Left ventricle myocardium superior (tissue), 1 donor: Measurements from ENCODE around the gene PELI3. TPM values are rescaled to one million over a fixed set of nuclear protein-coding genes. Genes with fewer than 3 reads are reported as not detected.
"Not testable (repeated sequence)": the region's sequence is repeated elsewhere in the genome, so short reads cannot be mapped to it uniquely, and the experiment has no call there.

Source experiments
- ATAC-seq: fragments of 200-7000 bp; cut with Tn5 transposase; one replicate; pipeline ENCODE4 v1.9.1; 2020; ENCODE audit warnings: mild to moderate bottlenecking, moderate library complexity
- DNase-seq: peaks from one replicate; pipeline ENCODE4 v3.0.0-alpha.2; 2020
- intact Hi-C: fragments of 100-400 bp; cut with micrococcal nuclease; formaldehyde crosslinking; loops from one replicate; pipeline ENCODE4 v1.11.0; 2022
- long read RNA-seq: library from polyadenylated mRNA; unstranded; transcript quantifications from one replicate; pipeline ENCODE4 v2.0.0, GENCODE V29; 2021
- total RNA-seq: library from RNA; stranded (reverse); fragmentation: NEBNext Ultra II Directional; extraction: Animal tissue kit (Norgen Biotek cat#: 25700); gene quantifications from one replicate; pipeline ENCODE4 v1.2.1, GENCODE V29; 2021
- donor health status: DM: no; HTN: yes; CAD: no; lungs with severe emphysema.

The PELI3 gene, protein sequence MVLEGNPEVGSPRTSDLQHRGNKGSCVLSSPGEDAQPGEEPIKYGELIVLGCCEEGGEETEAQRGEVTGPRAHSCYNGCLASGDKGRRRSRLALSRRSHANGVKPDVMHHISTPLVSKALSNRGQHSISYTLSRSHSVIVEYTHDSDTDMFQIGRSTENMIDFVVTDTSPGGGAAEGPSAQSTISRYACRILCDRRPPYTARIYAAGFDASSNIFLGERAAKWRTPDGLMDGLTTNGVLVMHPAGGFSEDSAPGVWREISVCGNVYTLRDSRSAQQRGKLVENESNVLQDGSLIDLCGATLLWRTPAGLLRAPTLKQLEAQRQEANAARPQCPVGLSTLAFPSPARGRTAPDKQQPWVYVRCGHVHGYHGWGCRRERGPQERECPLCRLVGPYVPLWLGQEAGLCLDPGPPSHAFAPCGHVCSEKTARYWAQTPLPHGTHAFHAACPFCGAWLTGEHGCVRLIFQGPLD
- total RNA-seq, result 10.9 TPM
- long read RNA-seq, transcript PELI3-202 (7 exons, 2,783 nt), result major isoform, 20 of 40 reads
- long read RNA-seq, transcript PELI3-201 (8 exons, 2,740 nt), result minor isoform, 5 of 40 reads
- long read RNA-seq, partial matches to known transcripts, result 11 of 40 reads
- long read RNA-seq, other reads (novel, unspliced or antisense), result 3 of 40 reads

DNA sequence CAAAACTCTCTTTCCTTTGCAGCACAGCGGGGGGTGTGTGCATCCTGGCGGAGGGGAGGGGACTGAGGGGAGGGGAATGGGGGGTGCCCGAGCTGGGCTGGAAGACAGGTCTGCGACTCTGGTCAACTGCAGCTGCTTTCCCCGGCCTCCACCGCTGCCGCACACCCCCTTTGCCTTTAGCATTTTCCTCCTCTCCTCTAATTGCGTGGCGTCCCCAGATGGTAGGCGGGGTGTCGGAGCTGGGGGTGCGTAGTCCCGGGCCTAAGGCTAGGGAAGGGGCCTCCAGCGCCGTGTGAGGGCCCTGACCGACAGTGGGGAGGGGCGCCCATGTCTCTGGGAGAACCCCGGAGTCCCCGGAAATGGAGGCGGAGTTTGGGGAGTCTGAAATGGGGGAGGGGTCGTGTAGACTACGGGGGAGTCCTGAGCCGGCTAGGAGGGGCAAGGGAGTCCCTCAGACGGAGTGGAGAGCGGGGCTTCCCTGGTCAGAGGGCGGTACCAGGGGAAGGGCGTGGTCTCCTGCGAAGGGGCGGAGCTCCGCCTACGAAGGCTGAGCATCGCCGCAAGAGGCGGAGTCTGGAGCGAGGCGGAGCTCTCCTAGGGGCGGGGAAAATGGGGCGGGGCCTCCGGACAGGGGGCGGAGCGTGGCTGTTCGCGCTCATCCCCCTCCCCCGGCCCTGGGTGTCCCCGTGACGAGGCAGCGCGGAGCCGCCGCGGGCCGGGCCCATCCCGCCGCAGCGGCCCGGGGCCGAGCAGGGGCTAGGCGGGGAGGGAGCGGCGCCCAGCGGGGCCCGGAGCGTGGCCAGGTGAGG, at the start of gene PELI3:
PELI3 (plus strand) TSS at position 681 of the 809 bp plus-strand sequence. CDS start 1,224 bp downstream, outside the sequence.
- ATAC-seq (peak; percentile 98), DNase-seq (peak; percentile 95)
- intact Hi-C loops, result no loop called here

DNA sequence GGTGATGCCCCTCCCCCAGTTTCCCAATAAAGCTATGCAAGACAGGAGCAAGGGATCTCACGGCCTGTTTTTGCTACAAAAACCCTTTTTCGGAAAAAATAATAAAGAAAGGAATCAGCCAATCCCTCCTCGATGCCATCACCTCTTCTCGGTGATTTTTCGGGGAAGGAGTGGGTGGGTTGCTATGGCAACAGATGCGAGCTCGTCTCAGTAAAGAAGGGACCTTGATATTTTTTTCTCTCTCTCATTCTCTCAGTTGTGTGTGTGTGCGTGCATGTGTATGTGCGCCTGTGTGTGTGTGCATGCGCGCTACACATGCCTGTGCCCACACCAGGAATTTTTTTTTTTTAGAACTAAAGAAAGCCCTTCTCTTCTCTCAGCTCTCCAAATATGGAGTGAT, 49.7 kb upstream of the PELI3 start:
- no peak for DNase-seq
- intact Hi-C loops, result loop anchor here (10.0 kb wide), 1 partner anchor 258 kb away; the partner anchor contains the start of gene RBM4B
- no peak for ATAC-seq

DNA sequence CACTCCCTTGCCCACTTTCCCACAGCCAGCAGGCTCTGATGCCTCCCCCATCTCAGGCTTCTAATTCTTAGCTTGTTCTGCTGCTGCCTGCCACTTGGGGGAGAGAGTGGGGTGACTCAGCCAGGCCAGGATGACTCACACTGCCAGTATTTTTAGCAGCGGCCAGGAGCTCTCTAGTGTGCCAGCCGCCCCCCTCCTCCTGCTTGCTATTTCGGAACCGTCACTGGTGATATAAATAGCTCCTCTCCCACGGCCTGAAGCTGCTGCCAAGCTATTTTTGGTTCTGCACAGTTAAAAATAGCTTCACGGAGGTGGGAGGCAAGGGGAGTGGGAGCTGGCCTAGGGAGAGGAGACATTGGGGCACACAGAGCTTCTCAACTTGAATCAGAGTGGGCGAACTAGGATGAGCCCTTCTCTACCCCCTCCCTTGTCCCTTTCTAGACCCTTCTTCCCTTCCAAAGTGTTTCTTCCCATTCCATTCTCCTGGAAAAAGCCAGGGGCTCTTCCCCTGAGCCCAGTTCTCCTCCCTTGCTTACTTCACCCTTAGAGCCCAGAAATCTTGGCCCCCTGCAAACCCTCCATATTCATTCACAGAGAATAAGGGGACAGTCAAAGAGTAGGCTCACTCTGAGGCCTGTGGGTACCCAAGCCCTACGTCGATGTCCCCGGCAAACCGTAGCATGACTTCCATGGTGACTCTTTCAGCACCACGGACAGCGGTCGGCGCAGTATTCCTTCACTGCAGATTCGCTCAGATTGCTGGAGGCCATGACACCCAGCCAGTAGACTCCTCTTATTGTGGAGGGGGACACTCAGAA, 48.3 kb upstream of the PELI3 start:
- DNase-seq (peak; percentile 85), ATAC-seq (peak; percentile 96)
- intact Hi-C loops, result loop anchor here (10.0 kb wide), 1 partner anchor 256 kb away; the partner anchor contains the start of gene RBM4B

DNA sequence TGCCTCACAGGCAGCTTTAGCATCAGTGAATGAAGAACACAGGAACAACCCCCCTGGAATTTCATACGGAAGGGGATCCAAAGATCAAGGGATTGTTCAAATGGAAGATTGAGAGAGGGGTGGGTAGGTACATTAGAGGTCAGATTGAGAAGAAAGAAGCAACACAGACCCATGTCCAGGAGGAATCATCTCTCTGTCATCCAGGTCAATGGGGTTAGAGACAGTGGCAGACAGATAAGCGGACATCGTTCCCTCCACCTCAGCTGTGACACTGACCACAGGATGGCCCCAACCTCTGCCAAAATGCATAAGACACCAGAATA, 47.8 kb upstream of the PELI3 start:
- DNase-seq, result no peak
- intact Hi-C loops, result loop anchor here (10.0 kb wide), 1 partner anchor 256 kb away; the partner anchor contains the start of gene RBM4B
- ATAC-seq, result no peak

DNA sequence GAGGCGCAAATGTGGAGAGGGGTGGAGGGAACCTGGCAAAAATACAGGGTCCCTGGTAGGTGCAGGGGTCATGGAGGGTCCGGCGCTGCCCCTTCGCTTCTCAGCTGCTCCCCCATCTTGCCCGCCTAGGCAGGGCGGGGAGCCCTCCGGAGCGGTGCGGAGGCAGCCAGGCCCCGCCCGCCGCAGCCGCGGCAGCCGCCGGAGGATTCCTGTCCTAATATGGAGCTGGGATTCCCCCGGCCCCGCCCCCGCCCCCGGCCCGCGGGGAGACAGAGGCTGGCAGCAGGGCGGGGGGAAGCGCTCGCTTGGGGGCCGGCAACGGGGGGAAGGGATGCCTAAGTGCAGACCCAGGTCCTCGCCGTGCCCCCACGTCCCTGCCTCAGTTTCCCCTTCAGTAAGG, 46.9 kb upstream of the PELI3 start:
- no peak for ATAC-seq
- DNase-seq, result no peak
- intact Hi-C loops, result loop anchor here (10.0 kb wide), 1 partner anchor 255 kb away; the partner anchor contains the start of gene RBM4B

DNA sequence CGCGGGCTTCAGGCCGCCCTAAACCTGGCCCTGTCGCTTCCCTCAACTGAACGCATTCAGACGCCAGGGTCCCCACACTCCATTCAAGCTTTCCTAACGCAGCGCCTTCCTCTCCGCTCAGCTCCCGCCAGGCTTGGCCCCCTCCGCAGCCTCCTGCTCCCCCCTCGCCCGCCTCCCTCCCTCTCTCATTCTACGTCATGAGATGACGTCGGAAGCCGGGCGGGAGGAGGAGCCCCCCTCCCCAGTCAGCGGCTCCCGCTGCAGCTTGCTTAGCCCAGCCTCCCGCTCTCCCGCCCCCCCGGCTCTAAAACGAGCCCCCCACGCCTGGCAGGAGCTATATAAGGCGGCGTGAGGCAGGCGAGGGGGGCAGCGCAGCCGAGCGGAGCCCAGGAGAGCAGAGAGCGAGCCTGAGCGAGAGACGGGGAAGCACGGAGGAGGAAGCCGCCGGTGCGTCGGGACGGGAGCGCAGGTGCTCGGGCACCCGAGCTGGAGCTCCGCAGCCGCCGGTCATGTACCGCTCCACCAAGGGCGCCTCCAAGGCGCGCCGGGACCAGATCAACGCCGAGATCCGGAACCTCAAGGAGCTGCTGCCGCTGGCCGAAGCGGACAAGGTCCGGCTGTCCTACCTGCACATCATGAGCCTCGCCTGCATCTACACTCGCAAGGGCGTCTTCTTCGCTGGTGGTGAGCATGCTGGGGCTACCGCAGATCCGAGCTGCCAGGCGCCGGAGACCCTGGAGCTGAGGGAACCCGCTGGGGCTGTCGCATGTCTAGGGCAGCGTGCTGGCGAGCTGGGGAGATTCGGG, 45.8 kb upstream of the PELI3 start, which contains the start of gene NPAS4:
NPAS4 (plus strand) TSS at position 365 of the 806 bp plus-strand sequence; CDS start at position 510, 145 bp downstream.
- intact Hi-C loops, result no loop called here
- ATAC-seq, result no peak
- no peak for DNase-seq

DNA sequence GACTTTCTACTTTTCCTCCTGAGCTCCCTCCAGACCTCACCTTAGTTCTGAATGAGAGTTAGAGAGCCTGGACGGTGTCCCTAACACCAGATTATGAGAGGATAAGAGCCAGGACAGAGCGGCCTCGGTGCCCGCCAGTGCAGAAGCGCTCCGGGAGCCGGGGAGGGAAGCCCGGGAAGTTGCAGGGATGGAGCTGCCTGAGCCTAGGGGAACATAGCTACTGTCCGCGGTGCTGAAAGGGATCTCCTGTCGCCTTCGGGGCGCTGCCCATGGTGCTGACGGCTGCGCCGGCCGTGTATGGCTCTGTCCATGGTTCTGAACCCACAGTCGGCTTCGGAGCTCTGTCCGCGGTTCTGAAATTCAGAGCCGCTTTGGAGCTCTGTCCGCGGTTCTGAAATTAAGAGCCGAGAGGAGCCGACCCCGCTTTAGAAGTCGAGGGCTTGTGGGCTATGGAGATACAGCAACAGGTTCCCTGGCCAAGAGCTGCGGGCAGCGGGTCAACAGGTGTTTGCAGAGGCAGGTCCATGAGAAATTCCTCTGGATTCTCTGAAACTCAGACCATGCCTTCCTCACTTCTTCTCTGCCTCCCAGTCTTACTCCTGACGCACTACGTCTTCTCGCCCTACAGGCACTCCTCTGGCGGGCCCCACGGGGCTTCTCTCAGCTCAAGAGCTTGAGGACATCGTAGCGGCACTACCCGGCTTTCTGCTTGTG, 45.1 kb upstream of the PELI3 start:
- DNase-seq (peak; percentile 93), ATAC-seq (peak; percentile 89)
- intact Hi-C loops, result no loop called here

DNA sequence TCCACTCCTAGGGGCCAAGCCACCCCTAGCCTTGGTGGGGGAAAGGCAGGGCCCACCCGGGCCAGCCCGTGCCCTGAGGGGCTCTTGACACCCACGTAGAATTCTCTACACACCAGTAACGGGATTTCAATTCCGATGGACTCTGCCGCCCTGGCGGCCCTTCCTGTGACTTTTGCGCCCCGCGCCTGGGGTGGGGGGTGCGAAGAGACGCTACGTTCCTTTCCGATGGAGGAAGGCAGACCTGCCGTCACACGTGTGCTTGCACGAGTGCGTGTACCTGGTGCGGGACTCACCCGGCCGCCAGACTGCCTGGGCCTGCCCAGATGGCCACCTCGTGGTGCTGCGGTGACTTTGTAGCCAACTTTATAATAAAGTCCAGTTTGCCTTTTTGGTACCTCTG, 40.4 kb upstream of the PELI3 start:
- intact Hi-C loops, result no loop called here
- no peak for ATAC-seq
- DNase-seq, result no peak

DNA sequence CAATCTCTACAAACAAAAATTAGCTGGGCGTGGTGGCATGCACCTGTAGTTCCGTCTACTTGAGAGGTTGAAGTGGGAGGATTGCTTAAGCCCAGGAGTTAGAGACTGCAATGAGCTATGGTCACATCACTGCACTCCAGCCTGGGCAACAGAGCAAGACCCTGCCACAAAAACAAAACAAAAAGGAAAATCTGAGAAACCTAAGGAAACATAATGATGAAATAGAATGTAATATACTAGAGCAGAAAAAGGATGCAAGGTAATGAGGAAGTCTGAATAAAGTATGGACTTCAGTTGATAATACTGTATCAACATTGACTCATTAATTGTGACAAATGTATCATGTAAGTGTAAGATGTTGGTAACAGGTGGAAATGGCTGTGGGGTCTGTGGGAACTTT, 37.8 kb upstream of the PELI3 start:
- DNase-seq, result no peak

DNA sequence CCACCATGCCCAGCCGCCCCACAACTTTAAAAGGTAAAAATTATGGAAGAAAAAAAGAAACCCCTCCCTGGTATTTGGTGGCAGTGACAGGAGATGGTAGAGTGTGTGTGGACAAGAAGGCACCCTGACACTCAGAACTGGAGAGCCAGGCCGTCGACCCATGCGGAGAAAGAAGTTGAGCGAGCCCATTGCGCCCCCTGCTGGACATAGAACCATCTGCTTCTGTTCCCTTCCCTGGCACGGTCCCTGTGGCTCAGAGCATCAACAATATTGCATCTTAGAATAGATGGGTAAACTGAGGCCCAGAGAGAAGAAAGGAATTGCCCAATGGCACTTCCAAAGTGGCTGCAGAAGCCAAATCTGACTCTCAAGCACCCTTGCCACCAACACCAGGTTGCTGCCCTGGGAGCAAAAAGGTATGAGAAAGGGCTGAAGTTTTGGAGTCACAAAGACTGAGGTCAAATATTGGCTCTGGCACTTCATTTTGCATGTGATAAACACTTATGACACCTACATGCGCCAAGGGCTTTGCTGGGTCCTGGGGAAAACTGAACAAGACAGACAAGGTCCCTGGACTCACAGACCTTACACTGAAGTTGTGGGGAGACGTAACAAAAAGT, 36.6 kb upstream of the PELI3 start:
- ATAC-seq (peak; percentile 87), DNase-seq (peak; percentile 82)
- intact Hi-C loops, result no loop called here

More for the DNA sequence above, 37.8 kb upstream of the PELI3 start:
- intact Hi-C loops, result no loop called here
- ATAC-seq, result no peak

DNA sequence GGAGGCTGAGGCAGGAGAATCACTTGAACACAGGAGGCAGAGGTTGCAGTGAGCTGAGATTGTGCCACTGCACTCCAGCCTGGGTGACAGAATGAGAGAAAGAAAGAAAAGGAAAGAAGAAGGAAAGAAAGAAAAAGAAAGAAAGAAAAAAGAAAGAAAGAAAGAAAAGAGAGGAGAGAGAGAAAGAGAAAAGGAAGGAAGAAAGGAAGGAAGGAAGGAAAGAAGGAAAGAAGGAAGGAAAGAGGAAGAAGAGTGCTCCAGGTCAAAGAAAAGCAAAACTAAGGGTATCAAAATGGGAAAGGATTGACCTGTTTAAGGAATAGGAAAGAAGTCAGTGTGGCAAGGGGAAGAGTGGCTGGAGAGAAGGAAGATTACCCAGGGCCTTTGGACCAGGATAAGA, 35.4 kb upstream of the PELI3 start:
- DNase-seq, intact Hi-C loops, ATAC-seq: not testable (repeated sequence)

DNA sequence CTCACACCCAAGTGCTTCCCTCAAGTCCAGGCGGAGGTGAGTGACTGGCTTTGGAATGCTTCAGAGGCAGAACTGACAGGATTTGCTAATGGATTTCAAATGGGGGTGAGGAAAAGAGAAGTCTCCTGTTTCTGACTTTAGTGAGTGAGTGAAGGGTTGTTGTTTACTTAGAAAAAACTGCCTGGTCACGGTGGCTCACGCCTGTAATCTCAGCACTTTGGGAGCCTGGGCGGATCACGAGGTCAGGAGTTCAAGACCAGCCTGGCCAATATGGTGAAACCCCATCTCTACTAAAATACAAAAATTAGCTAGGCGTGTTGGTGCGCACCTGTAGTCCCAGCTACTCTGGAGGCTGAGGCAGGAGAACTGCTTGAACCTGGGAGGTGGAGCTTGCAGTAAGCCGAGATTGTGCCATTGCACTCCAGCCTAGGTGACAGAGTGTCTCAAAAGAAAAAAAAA, 34.8 kb upstream of the PELI3 start:
- DNase-seq, intact Hi-C loops, ATAC-seq: not testable (repeated sequence)

DNA sequence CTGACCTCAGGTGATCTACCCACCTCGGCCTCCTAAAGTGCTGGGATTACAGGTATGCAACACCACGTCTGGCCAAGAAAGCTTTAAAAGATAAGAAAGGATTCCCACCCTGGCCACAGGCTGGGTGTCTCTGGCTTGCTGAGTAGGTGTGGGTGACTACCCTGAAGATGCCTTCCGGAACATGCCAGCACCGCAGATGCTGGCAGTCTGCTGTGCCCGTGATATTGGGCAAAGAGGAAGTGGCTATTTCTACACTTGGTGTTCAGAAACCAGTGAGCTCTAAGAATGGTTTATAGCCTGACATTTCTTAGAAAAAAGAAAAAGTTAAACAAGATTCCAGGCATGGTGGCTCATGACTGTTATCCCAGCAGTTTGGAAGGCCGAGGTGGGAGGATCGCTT, 34.1 kb upstream of the PELI3 start:
- intact Hi-C loops, result no loop called here
- DNase-seq (no peak), ATAC-seq (no peak)

DNA sequence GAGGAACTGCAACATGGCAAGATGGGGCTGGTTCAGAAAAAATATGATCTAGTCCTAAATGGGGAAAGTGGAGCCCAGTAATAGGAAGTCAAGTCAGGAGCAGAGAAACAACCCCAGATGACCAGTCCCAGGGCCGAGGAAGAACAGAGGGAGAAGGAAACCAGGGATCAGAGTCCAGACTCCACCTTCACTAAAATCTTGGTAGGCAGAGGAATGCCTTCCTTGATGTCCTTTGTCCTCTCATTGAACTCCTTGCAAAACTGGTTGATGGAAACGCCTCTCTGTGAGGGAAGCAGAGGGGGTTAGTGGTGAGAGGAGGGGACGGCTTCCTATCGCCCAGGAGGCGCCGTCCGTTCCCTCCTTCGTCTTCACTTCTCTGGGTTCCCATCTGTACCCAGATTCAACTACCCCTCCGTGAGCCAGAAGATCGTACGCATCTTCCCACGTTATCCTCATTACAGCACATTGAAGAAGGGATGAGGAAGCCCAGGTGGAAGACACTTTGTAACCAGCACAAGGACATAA, 28.7 kb upstream of the PELI3 start:
- DNase-seq (no peak), ATAC-seq (no peak)
- intact Hi-C loops, result no loop called here

DNA sequence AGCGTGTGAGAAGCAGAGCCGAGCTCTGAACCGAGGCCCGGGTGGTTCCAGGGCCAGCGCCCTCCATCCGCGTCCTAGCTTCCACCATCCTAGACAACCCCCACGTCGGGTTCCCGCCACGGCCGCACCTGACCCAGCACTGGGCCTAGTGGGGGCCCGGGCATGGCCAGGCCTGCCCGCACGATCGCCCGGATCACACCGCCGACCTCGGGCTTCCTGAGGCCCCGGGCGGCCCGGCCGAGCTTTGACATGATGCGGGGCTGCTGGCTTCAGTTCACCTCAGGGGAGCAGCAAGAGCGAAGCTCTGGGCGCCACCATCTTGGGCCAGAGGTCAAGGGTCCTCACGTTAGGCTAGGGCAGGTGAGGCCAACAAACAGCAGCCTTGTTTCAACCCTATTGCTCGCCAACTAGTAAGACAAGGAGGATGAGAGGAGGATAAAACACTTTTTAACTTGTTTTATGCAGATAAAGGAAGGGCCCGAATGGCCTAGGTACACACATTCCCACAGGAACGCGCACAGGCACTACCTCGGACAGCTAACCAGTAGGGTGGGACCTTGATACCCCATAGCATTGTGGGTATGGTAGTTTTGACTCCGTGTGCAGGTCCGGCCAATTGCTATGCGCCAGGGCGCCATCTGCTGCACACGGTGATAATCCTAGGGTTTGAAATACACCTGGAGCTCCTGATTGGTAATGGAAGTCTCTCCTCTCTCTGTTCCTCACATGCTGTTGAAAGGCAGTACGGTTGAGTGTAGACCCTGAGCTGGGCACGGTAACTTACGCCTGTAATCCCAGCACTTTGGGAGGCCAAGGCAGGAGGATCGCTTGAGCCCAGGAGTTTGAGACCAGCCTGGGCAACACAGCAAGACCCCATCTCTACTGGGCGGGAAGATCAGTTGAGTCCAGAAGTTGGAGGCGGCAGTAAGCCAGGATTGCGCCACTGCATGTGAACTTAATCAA, 27.9 kb upstream of the PELI3 start, which contains the start of gene MRPL11:
MRPL11 (minus strand) TSS at position 345 of the 963 bp plus-strand sequence; CDS start at position 251, 94 bp downstream.
- intact Hi-C loops, result no loop called here
- peak; percentile 99 for ATAC-seq

More for the DNA sequence above, 27.9 kb upstream of the PELI3 start, which contains the start of gene MRPL11:
- DNase-seq, result peak; percentile 93
